SU-DHL-6 (cell line): ENCODE results near the gene TRIM42.

Experiments
- H2AFZ ChIP-seq: fragments of 200-600 bp; sonication (generic); 2 replicates; pipeline ENCODE4 v1.6.1; 2014; ENCODE audit warnings: low read depth, mild to moderate bottlenecking, moderate library complexity, mixed read lengths, antibody characterized with exemption, low read length; ENCODE audit not compliant: severe bottlenecking
- H3F3A ChIP-seq: fragments of 200-600 bp; shearing (Covaris generic); 2 replicates; pipeline ENCODE4 v1.6.0; 2016; ENCODE audit warnings: antibody characterized with exemption, mild to moderate bottlenecking; ENCODE audit not compliant: insufficient read depth
- H3K27ac ChIP-seq: fragments of 200-600 bp; sonication (generic); 2 replicates; pipeline ENCODE4 v1.5.1; 2016; ENCODE audit warnings: low read depth, mild to moderate bottlenecking, low read length, moderate library complexity, mixed read lengths
- H3K27me3 ChIP-seq: fragments of 200-600 bp; sonication (generic), shearing (Covaris generic); 2 replicates; pipeline ENCODE4 v1.6.0; 2014; ENCODE audit warnings: mild to moderate bottlenecking, low read length
- H3K36me3 ChIP-seq: fragments of 200-600 bp; sonication (generic); 2 replicates; pipeline ENCODE4 v1.6.1; 2014; ENCODE audit warnings: mild to moderate bottlenecking, low read length, mixed read lengths
- H3K4me2 ChIP-seq: fragments of 300-600, 200-600 bp; shearing (Covaris generic), sonication (generic); 2 replicates; pipeline ENCODE4 v1.6.0; 2014; ENCODE audit warnings: low read length, low read depth, mild to moderate bottlenecking; ENCODE audit not compliant: poor library complexity, severe bottlenecking
- H3K4me3 ChIP-seq: fragments of 200-600 bp; sonication (generic); 2 replicates; pipeline ENCODE4 v1.5.1; 2014; ENCODE audit warnings: antibody characterized with exemption, low read length, mild to moderate bottlenecking, mixed read lengths; ENCODE audit not compliant: insufficient read depth, poor library complexity, severe bottlenecking
- H3K79me2 ChIP-seq: fragments of 200-600 bp; sonication (generic); 2 replicates; pipeline ENCODE4 v1.6.1; 2014; ENCODE audit warnings: mild to moderate bottlenecking, low read length, moderate library complexity; ENCODE audit not compliant: insufficient read depth
- H3K9ac ChIP-seq: fragments of 200-600 bp; sonication (generic); 2 replicates; pipeline ENCODE4 v1.7.0; 2014; ENCODE audit warnings: mild to moderate bottlenecking, low read length
- H3K9me2 ChIP-seq: fragments of 200-600 bp; sonication (generic); replicated peaks from 2 replicates; pipeline ENCODE4 v1.6.1; 2014; ENCODE audit warnings: low read length; ENCODE audit not compliant: insufficient read depth
- H3K9me3 ChIP-seq: fragments of 200-600 bp; sonication (generic); 2 replicates; pipeline ENCODE4 v1.6.1; 2014; ENCODE audit warnings: low read length, mixed read lengths; ENCODE audit not compliant: insufficient read depth
- H4K20me1 ChIP-seq: fragments of 200-600 bp; sonication (generic); 2 replicates; pipeline ENCODE4 v1.6.1; 2014; ENCODE audit warnings: low read depth, mild to moderate bottlenecking, antibody characterized with exemption, low read length, moderate library complexity, mixed read lengths
- EZH2phosphoT487 ChIP-seq: fragments of 200-600 bp; sonication (generic), shearing (Covaris generic); conservative IDR thresholded peaks from 2 replicates; pipeline ENCODE4 v1.6.1; 2018; ENCODE audit warnings: mild to moderate bottlenecking, antibody characterized with exemption, low read length, moderate library complexity, mixed read lengths
- TF ChIP-seq, protein P1 (sequence below): fragments of 200-600 bp; sonication (generic); IDR thresholded peaks from one replicate; pipeline ENCODE4 v1.5.1; 2017; ENCODE audit warnings: antibody characterized with exemption, mild to moderate bottlenecking, low read length, moderate library complexity; ENCODE audit not compliant: insufficient read depth, poor library complexity, severe bottlenecking

Gene TRIM42

DNA sequence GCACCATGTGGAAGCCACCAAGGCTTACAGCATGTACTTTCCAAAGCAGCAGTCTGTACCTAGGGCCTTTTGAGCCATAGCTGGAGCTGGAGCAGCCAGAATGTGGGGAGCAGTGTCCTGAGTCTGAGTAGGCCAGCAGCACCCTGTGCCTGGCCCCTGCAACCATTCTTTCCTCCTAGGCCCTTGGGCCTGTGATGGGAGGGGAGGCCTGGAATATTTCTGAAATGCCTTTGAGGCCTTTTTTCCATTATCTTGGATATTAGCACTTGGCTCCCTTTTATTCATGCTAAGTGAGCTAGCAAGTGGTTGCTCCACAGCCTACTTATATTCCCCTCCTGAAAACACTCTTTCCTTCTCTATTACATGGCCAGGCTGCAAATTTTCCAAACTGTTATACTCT lies 28.1 kb downstream of the TRIM42 start:
- no peaks in the 10 kb centered on the region for H3K36me3 ChIP-seq
- H3K9me2 ChIP-seq, result no peaks in the 10 kb centered on the region

DNA sequence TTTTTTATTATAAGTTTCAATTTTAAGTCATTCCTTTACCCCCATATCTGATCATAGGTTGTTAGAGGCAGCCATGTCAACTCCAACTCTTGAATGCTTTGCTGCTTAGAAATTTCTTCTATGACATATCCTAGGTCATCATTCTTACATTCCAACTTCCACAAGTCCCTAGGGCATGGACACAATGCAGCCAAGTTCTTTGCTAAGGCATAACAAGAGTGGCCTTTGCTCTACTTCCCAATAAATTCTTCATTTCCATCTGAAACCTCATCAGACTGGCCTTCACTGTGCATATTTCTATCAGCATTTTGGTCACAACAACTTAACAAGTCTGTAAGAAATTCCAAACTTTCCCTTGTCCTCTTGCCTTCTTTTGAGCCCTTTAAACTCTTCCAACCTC lies 28.5 kb downstream of the TRIM42 start:
- TF ChIP-seq, protein P1, sequence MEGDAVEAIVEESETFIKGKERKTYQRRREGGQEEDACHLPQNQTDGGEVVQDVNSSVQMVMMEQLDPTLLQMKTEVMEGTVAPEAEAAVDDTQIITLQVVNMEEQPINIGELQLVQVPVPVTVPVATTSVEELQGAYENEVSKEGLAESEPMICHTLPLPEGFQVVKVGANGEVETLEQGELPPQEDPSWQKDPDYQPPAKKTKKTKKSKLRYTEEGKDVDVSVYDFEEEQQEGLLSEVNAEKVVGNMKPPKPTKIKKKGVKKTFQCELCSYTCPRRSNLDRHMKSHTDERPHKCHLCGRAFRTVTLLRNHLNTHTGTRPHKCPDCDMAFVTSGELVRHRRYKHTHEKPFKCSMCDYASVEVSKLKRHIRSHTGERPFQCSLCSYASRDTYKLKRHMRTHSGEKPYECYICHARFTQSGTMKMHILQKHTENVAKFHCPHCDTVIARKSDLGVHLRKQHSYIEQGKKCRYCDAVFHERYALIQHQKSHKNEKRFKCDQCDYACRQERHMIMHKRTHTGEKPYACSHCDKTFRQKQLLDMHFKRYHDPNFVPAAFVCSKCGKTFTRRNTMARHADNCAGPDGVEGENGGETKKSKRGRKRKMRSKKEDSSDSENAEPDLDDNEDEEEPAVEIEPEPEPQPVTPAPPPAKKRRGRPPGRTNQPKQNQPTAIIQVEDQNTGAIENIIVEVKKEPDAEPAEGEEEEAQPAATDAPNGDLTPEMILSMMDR, result no peak
- TF ChIP-seq EZH2phosphoT487, result no peak
- Histone ChIP-seq H3K9me3 (no peaks in the 10 kb centered on the region), H4K20me1 (no peaks in the 10 kb centered on the region), H3K4me2 (no peak overlapping the region), H2AFZ (no peak overlapping the region), H3K4me3 (no peak overlapping the region), H3K9ac (no peak overlapping the region), H3K27me3 (no peaks in the 10 kb centered on the region), H3K79me2 (no peaks in the 10 kb centered on the region), H3K27ac (no peak overlapping the region), H3K9me2 (no peaks in the 10 kb centered on the region), H3K36me3 (no peaks in the 10 kb centered on the region), H3F3A (no peaks in the 10 kb centered on the region)

More for the DNA sequence above, 28.1 kb downstream of the TRIM42 start:
- H3K4me2 ChIP-seq, result no peak overlapping the region
- no peak overlapping the region for H3K27ac ChIP-seq
- no peaks in the 10 kb centered on the region for H3F3A ChIP-seq
- no peak overlapping the region for H2AFZ ChIP-seq
- no peak overlapping the region for H3K4me3 ChIP-seq
- H4K20me1 ChIP-seq, result no peaks in the 10 kb centered on the region
- H3K9me3 ChIP-seq, result no peaks in the 10 kb centered on the region
- no peaks in the 10 kb centered on the region for H3K79me2 ChIP-seq
- no peaks in the 10 kb centered on the region for H3K27me3 ChIP-seq
- TF ChIP-seq, protein P1, result no peak
- TF ChIP-seq EZH2phosphoT487, result no peak
- H3K9ac ChIP-seq, result no peak overlapping the region

DNA sequence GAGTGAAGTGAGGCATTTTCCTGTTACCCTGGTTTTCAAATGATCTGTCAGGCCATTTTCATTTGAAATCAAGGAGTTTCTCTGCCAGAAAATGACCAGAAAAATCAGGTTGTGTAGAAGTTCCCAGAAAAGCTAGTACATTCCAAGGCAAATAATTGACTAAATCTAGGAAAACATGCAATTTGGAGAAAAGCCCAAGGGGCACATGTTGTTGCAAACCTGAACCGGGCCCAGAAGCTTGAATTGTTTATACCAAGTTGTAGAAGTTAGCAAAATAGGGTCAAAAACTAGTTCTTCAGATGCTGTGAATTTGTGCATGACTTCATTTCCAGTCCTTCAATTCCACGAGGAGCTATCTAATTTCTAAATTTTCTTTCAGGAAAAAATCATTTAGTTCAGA lies 31.0 kb downstream of the TRIM42 start:
- Histone ChIP-seq H3K4me3 (no peak overlapping the region), H3F3A (no peaks in the 10 kb centered on the region), H4K20me1 (no peaks in the 10 kb centered on the region), H3K79me2 (no peaks in the 10 kb centered on the region), H3K9me2 (no peaks in the 10 kb centered on the region), H3K4me2 (no peak overlapping the region), H2AFZ (no peak overlapping the region), H3K9me3 (no peaks in the 10 kb centered on the region), H3K27ac (no peak overlapping the region), H3K27me3 (no peaks in the 10 kb centered on the region), H3K9ac (no peak overlapping the region), H3K36me3 (no peaks in the 10 kb centered on the region)
- TF ChIP-seq EZH2phosphoT487, result no peak
- TF ChIP-seq, protein P1, result no peak
